Activated CD4-positive, alpha-beta T cell treated with anti-CD3 and anti-CD28 coated beads for 48 hours (primary cell): ENCODE data around the gene AP2A1.
"Not testable (repeated sequence)": the region's sequence is repeated elsewhere in the genome, so short reads cannot be mapped to it uniquely, and the experiment has no call there.

Source experiments
- DNase-seq: peaks from one replicate; pipeline ENCODE4 v3.0.0-alpha.2; 2020

Gene AP2A1

DNA sequence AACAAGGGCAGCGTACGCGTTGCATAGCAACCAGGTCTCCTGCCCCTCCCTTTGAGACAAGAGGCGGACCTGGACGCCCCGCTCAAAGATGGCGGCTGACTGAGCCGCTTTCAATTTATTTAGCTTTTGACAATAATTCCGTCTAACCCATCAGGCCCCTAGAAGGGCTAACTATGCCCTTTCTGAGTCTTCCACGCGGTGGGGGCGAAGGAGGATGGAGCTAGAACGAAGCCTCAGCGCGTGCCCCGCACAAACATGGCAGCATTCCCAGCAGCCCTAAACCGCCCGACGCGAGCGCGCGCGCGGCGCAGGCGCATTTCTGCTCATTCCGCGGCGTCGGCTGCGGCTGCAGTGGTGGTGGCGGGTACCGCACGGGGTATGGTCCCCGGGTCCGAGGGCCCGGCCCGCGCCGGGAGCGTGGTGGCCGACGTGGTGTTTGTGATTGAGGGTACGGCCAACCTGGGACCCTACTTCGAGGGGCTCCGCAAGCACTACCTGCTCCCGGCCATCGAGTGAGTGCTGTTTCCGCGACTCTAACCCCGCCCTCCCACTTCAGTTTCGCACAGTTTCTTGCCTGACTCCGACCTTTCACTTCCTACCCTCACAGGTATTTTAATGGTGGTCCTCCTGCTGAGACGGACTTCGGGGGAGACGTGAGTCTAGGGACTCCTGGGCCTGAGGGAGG lies 51.3 kb downstream of the AP2A1 start, which contains the start of gene MED25:
Gene MED25, plus strand, starts transcription at position 326 of the 685 bp plus-strand sequence. Its CDS starts 53 bp downstream, at position 379.
- peak; percentile 90 for DNase-seq

DNA sequence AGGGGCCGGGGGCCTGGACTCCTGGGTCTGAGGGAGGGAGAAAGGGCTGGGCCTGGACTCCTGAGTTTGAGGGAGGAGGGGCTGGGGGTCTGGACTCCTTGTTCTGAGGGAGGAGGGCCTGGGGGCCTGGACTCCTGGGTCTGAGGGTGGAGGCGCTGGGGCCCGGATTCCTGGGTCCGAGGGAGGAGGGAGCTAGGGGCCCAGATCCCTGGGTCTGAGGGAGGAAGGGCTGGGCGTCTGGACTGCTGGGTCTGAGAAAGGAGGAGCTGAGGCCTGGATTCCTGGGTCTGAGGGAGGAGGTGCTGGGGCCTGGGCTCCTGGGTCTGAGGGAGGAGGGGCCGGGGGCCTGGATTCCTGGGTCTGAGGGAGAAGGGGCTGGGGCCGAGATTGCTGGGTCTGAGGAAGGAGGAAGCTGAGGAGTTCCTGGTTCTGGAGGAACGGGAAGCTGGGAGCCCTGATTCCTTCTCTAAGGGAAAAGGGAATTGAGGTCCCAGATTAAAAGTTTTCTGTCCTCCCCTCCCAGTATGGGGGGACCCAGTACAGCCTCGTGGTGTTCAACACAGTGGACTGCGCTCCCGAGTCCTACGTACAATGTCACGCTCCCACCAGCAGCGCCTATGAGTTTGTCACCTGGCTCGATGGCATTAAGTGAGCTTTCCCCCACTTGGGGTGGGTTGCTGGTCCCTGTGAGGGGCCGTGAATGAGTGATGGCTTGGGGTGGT lies 52.0 kb downstream of the AP2A1 start:
- no peak for DNase-seq

DNA sequence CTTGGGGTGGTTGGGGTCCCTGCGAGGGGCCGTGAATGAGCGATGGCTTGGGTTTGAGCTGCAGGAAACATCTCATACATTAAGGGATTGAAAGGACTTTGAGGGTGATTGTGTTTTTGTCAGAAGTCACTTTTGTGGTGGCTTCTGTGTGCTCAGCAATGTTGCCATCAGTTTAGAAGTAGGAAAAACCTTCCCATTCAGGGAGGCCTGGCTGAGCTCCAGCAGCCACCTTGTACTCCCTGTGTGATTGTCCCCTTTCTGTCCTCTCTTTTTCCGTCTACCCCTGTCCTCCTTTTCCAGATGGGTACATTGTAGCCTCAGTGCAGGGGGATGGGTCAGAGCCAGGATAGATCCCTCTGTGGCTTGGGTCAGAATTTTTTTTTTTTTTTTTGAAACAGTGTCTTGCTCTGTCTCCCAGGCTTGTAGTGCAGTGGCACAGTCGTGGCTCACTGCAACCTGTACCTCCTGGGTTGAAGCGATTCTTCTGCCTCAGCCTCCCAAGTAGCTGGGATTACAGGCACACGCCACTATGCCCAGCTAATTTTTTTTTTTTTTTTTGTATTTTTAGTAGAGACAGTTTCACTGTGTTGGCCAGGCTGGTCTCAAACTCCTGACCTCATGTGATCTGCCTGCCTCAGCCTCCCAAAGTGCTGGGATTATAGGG lies 52.8 kb downstream of the AP2A1 start:
- DNase-seq: not testable (repeated sequence)

DNA sequence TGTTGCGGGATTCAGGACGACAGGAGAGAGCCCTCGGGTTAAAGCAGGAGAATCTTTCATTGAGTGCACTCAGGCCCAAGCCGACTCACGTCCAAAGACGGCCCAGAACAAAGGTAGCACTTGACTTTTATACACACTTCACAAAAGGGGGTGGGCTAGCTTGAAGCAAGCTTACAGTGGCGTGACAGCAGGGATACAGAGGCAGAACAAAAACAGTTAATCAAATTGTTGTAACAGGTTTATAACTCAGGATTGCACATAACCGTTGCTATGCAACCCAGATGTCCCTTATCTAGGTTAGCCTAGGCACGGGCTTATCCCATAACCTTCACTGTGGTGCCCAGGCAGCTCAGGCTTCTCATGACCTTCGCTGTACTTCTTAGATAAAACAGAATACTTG lies 53.3 kb downstream of the AP2A1 start:
- DNase-seq: no peak

DNA sequence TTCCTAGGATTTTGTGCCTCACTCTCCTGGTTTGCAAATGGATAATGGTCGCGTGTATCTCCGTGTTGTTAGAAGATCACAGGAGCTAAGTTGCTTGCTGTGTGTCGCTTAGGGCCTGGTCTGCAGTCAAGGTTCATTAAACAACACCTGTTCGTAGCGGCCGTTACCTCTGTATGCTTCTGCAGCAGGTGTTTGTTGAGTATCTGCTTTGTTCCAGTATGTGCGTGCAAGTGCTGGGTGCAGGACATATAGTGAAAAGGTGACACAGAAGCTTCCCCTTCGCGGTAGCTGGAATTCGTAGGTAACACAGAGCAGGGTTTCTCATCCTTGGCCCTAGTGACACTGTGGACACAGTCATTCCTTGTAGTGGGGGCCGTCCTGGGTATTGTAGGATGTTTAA lies 56.7 kb downstream of the AP2A1 start:
- no peak for DNase-seq

DNA sequence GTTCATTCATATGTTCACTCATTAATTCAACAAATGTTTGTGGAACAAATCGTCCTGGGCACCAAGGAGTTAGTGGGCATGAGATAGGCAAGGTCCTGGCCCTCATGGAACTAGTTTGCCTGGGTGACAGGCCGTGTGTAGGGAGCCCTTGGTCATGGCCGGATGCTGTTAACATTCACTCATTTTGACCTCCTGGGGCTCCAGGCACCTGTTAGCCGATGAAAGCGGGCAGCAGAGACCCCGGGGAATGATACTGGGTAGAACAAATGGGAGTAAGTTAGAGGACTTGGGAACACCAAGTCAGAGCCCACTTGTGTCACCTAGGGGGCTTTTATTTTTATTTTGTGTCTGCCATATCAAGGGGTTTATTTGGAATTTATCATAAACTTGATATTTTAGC lies 57.9 kb downstream of the AP2A1 start:
- no peak for DNase-seq

DNA sequence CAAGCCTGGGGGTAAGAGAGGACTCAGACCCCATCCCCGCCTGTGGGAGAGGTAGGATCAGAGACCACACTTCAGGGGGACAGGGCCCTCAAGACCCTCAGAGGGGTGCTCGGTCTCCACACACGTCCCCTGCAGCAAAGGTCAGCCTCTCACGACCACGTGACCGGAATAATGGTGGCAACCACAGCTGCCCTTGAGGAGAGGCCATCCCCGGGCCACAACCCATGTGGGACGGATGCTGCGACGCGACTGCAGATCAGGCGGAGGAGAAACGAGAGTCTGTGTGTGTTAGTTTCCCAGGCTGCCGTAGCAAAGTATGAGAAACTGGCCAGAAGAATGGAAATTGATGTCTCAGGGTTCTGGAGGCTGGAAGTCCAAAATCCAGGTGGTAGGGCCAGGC lies 60.2 kb downstream of the AP2A1 start:
- DNase-seq: no peak

DNA sequence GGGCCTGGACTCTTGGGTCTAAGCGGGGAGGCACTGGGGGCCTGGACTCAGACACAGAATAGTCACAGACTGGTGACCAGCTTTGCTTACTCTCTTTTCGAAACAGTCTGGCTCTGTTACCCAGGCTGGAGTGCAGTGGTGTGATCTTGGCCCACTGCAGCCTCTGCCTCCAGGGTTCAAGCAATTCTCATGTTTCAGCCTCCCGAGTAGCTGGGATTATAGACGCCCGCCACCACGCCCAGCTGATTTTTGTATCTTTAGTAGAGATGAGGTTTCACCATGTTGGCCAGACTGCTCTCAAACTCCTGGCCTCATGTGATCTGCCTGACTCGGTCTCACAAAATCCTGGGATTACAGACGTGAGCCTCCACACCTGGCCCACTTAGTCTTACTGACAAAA lies 62.4 kb downstream of the AP2A1 start:
- no peak for DNase-seq

DNA sequence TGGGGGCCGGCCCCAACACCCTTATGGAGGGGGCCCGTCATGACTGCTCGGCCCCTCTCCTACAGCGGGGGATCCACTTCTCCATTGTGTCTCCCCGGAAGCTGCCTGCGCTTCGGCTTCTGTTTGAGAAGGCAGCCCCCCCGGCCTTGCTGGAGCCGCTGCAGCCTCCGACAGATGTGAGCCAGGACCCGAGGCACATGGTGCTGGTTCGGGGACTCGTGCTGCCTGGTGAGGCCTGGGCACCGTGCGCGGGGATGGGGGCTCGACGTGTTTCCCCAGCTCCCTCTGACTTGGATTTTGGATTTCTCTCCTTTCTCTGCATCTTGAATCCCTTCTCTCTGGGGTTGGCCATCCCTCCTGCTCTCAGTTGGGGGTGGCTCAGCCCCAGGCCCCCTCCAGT lies 62.9 kb downstream of the AP2A1 start:
- no peak for DNase-seq

DNA sequence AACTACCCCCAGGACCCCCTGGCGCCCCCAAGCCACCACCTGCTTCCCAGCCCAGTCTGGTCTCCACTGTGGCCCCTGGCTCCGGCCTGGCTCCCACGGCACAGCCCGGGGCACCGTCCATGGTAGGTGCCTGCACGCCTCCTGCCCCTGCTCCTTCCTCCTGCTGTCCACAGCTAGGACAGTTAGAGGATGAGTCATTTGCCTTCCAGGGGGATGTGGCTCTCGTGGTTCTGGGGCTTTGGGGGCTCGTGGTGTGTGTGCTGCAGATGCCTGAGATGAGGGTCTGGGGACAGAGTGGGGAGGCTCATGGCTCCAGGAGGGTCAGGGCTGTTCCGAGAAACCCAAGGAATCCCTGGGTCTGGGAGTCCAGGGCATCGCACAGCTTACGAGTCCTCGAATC lies 64.0 kb downstream of the AP2A1 start:
- no peak for DNase-seq

DNA sequence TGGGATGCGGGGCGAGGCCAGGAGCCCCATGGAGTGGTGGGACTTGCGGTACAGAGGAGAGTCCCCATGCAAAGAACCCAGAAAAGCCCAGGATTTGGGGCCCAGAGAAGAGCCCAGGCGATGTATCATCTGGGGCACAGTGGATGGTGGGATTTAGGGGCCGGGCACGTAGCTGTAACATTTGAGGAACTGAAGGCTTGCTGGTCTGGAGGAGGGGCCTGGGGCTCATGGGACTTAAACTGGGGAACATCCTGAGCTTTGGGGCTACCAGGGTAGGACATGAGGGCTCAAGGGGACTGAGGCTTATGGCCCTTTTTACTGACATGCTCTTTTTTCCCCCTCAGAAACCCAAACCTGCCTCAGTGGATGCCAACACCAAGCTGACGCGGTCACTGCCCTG lies 64.8 kb downstream of the AP2A1 start:
- no peak for DNase-seq

DNA sequence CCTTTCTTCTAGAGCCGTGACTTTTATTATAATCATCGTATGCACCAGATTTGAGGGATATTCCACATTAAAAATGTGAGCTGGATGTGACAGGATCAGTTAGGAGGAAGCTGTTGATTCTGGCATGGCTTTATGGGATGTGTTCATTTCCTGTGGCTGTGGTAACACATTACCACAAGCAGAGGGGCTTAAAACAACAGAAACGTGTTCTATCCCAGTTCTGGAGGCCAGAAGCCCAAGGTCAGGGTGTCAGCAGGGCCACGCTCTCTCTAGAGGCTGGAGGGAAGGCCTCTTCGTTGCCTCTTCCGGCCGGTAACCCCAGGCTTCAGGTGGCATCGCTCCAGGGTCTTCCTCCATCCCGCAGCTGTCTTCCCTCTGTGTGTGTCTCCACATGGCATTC lies 65.8 kb downstream of the AP2A1 start:
- DNase-seq: no peak

DNA sequence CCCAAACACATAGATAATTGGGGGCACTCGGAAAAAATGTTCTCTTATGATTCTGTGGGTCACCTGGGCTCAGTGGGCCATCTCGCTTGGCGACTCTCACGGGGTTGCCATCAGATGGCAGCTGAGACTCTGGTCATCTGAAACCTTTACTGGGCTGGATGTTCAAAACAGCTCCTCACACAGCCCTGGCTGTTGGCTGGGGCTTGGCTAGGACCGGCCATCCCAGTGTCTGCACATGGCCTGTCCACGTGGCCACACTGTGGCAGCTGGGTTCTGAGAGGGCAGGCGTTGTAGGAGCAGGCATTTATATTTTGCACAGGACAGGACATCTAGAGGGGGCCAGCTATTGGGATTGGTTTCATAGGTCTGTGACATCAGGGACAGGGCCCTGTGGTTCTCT lies 66.8 kb downstream of the AP2A1 start:
- no peak for DNase-seq

DNA sequence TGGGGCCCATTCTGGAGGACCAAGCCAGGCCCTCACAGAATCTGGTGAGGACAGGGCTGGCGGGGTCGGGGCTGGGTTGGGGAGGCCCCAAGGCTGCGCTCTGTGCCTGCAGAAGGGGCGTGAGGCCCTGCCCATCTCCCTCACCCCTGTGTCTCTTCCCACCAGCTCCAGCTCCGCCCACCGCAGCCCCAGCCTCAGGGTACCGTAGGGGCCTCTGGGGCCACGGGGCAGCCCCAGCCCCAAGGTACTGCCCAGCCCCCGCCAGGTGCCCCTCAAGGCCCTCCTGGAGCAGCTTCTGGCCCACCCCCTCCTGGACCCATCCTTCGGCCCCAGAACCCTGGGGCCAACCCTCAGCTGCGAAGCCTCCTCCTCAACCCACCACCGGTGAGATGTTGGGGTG lies 68.8 kb downstream of the AP2A1 start:
- no peak for DNase-seq

DNA sequence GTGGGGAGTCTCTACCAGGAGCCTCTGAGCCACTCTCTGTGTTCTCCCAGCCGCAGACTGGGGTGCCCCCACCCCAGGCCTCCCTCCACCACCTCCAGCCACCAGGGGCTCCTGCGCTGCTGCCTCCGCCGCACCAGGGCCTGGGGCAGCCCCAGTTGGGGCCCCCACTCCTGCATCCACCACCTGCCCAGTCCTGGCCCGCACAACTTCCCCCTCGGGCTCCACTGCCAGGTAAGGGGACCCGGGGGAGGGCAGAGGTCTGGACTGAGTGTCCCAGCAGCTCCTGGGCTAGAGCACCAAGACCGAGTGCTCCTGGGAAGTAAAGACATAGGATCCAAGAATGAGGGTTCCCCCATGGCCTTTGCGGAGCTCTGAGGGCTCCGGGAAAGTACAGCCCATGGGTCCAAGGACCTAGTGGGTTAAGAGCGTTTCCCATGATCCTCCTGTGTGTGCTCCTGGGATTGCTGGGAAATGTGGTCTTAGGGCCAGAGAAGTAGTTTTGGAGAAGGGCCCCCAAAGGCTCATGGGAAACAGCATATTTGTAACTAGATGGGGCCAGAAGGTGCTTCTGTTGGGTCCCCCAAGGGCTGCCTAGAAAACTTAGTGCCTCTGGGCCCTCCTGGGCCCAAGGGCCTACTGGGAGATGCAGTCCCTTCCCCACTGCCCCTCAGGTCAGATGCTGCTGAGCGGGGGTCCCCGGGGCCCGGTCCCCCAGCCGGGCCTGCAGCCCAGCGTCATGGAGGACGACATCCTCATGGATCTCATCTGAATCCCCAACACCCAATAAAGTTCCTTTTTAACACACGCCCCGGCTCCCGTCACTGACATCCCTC lies 69.6 kb downstream of the AP2A1 start:
- no peak for DNase-seq

DNA sequence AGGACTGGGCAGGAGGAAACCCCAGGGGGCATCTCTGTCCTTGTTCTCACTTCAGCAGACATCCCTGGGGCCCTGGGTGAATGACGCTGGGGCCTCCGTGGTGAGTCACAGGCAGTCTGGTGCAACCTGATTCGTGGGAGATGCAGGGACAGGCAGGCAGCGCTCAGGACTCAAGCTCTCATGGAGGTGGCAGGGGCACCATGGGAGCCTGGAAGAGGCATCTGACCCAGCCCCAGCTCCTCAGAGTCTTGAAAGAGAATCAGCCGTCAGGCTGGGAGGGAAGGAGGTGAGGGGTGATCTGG lies 70.2 kb downstream of the AP2A1 start:
- no peak for DNase-seq

DNA sequence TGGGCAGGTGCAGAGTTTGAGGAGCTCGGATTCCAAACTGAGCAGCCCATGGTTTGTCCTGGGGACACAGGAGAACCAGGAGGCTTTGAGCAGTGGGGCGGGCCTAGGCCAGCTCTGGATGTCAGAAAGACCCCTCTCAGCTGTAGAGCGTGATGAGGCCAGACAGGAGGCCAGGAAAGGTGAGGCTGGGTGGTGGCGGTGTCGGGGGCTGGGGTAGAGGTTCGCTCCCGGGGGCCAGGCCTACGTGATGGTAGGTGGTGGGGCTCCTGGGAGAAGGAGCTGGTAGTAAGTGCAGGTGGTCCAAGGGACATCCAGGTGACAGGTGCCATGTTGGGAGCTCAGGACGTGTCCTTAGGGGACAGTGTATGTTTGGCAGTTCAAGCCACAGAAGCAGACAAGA lies 70.6 kb downstream of the AP2A1 start:
- DNase-seq: no peak

DNA sequence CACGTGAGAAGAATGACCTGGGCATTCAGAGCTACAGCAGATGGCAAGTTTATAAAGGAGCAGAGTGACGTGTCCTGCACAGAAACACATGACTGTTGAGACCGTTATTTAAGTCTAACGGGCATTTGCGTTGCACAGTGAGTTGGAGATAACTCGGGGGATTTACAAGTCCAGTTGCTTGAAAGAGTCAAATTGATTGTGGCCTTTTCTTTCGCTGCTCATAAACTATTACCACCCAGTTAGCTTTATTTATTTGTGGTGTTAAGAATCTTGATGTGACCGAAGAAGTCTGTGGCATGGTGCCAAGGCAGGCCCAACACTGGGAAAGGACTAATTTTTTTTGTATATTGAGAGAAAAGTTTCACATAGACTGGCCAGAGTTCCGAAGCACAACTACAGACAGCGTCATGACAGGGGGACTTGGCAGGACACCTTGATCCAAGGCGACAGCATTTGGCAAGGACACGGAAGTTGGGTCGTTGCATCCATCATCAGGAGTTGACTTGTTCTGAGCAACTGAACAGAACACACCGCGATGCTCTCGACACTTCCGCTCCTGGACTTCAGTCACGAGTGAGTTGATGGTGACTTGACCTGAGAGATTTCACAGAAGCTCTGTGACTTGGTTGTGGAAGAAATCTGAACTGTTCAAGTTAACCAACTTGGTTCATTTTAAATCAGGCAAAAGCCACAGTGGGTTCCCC lies 72.2 kb downstream of the AP2A1 start:
- DNase-seq: no peak

DNA sequence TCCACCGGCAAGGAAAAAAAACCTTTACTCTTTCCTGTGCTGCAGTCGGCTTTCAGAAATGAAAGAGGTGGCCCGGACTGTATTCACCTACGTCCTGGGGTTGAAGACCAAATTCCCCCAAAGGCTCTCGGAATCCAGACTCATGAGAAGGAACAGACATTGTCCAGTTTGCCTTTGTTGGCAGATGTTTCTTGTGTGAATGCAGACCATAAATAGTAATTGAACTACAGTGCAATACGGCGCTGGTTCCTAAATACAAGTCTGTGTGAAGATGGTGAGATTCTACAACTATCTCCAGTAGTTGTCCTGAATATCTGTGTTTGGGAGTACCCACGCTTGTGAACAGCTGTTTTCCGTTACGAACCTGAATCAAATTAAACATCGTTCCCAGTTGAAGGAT lies 72.9 kb downstream of the AP2A1 start:
- DNase-seq: no peak

DNA sequence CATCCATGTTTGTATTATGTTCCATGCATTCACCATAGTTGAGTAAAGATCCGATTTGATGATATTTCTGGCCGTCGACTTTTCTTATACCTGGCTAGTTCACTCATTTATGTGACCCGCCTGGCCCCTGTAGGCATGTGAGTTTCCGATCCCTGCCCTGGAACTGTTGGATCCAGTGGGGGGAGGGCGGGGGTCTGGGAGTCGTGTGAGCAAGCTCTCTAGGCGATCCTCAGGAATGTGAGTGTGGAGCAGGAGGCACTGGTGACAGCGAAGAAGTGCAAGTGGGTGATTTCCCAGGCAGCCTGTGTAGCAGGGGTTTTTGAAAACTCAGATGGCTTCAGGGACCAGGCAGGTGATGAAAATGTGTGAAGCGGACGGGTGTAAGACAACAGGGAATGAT lies 73.5 kb downstream of the AP2A1 start:
- DNase-seq: no peak

DNA sequence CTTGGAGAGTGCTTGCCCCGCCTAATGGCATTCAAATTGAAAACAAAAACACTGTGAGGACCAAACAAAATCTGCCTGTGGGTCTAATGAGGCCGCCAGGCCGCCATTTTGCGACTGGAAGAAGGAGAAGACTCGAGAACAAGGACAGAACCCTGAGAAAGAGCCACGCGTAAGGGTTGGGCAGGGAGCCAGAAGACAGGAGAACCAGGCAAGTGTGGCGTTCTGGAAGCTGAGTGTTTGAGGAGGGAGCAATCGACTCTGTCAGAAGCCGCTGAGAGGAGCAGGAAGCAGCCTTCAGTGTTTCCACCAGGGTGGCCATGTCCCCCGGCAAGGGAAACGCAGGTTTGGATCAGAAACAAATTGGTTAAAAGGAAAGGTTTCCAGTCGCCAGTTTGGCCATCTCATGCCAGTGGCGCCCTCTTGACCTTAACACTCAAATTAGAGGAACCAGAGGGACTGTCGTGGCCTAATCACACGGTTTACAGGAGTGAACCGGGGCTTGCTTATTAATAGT lies 74.0 kb downstream of the AP2A1 start:
- no peak for DNase-seq

DNA sequence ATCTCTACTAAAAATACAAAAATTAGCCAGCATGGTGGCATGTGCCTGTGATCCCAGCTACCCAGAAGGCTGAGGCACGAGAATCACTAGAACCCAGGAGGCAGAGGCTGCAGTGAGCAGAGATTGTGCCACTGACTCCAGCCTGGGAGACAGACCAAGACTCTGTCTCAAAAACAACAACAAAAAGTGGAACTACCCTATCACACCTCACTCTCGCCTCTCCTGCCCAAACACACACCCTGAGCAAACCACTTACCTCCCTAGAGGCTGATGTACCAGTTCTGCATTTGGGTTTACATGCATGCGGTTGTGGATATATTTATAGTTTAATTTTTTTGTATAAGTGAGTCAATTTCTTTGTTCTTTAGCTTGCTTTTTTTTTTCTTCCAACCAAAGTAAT lies 76.5 kb downstream of the AP2A1 start:
- no peak for DNase-seq
